Right ventricle myocardium superior (tissue), 1 donor: Measurements from ENCODE around the gene PTK7. TPM values are rescaled to one million over a fixed set of nuclear protein-coding genes. Genes with fewer than 3 reads are reported as not detected.
A peak's percentile ranks its signal among the peaks of the same experiment; 100 is the strongest.
"Not testable (repeated sequence)": the region's sequence is repeated elsewhere in the genome, so short reads cannot be mapped to it uniquely, and the experiment has no call there.

ENCODE experiments used
- ATAC-seq: fragments of 200-7000 bp; cut with Tn5 transposase; one replicate; pipeline ENCODE4 v1.9.1; 2020; ENCODE audit warnings: mild to moderate bottlenecking; ENCODE audit not compliant: poor library complexity
- DNase-seq: peaks from one replicate; pipeline ENCODE4 v3.0.0-alpha.2; 2020
- intact Hi-C: fragments of 100-400 bp; cut with DNase I; formaldehyde crosslinking; loops from one replicate; pipeline ENCODE4 v1.11.2; 2022
- total RNA-seq: library from RNA; stranded (reverse); fragmentation: NEBNext Ultra II Directional; extraction: Animal tissue kit (Norgen Biotek cat#: 25700); gene quantifications from one replicate; pipeline ENCODE4 v1.2.1, GENCODE V29; 2021
- donor health status: DM: no; HTN: yes; CAD: no; lungs with severe emphysema.

Gene PTK7
- total RNA-seq, 1 donor from 2014 or later, result 1.4 TPM

DNA sequence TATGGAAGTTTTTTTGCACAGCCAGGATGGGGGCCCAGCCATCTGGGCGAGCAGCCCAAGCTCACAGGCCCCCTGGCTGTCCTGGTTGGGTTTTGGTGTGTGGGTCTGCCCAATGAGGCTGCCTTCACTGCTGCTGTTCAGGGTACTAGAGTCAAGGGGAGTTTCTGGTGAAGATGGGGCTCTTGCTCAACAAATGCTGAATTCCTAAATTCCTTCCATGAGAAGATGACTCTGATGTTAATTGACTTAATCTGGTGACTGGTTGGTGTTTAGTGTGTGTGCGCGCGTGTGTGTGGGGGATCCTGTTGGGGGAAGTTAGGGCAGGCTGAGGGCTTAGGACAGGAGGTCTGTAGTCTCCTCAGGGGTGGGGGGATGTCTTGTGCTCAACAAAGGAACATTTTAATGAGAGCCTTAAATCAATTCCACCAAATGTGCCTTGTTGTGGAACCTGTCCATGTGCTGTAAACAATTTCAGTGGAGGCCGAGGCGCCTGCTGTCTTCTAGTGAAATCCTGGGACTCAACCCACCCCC, 1.9 kb downstream of the PTK7 start:
- ATAC-seq (no peak), DNase-seq (no peak)
- intact Hi-C loops, result no loop called here

DNA sequence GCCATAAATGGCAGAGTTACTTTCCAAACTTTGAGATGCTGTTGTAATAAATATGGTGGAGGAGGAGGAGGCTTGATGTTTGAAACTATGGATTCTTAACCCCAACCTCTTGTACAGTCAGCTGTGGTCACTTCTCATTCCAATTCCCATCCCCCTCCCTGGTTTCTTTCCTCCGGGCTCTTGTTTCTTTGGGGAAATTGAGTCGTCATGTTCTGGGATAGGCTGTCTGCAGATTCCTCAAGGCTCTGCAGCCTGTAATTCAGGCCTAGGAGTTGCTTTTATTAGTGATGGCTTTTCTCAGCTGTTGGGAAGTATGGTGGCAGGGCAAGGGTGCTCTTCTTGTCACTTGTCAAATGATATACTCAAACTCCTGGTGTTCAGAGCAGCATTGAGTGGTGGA, 2.6 kb downstream of the PTK7 start:
- ATAC-seq (no peak), DNase-seq (no peak)
- intact Hi-C loops, result no loop called here

DNA sequence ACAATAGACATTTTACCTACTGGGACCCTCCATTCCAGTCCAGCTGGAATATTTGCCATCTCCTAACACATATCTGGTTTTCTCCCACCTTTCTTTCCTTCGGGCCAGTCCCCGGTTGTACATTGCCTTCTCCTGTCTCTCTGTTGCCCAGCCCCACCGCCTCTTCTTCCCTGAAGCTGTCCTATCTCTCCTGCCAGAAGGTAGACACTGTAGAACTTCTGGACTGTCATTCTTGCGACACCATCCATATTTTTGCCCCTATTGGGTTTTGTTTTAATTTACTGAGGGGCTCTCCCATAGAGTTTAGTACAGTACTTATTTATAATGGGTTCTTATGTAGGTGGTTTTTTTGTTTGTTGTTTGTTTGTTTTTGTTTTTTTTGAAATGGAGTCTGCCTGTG, 4.9 kb downstream of the PTK7 start:
- DNase-seq, result no peak
- ATAC-seq, result no peak
- intact Hi-C loops, result no loop called here

DNA sequence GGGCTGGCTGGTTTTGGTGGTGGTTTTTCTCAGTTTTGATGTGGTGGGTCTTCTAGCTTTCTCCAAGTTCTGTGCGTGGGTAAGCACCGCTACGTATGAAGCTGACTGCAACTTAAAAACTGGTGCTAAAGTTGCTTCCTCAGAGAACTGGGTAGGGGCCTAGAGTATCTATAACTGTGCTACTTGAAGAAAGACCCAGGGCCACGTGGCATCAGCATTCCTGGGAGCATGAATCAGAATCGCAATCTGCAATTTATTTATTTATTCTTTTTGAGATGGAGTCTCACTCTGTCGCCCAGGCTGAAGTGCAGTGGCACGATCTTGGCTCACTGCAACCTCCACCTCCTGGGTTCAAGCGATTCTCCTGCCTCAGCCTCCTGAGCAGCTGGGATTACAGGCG, 5.8 kb downstream of the PTK7 start:
- DNase-seq, intact Hi-C loops, ATAC-seq: not testable (repeated sequence)

DNA sequence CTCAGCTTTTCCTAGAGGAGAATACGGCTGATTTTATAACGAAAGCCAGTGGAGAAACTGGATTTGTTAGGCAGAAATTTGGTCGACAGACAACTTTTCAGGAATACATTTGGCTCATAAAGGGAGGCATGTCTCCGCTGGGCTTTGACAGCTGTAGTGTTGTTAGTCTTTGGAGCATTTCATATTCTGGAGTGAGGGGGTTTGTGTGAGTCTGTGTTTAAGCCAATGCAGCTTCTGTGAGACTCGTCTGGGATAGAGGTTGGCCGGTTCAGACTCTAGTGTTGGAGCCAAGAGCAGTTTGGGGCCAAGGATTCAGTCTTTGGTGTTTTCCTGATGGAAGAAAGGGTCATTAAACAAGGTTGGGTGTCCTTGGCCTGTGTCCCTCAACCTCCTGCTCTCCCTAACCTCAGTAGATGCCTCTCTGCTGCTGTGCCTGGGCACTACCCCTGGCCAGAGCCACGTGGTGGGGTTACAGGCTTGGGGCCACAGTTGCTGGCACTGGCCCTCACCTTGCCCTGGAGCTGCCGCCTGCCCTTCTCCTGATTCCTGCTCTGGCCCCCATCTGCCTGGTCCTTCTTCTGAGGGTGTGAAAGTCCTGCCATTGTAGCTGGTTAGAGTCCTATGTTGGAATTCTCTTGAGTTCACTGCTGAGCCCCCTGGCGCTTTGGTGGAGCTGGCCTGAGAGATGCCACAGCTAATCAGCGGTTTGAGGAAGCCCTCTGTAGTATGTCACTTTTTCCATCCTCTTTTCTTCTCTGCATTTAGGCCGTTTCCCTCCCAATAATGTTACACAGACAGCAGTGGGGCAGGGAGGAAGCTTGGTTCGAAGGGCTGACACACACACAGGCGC, 6.9 kb downstream of the PTK7 start:
- ATAC-seq, result no peak
- intact Hi-C loops, result no loop called here
- no peak for DNase-seq

DNA sequence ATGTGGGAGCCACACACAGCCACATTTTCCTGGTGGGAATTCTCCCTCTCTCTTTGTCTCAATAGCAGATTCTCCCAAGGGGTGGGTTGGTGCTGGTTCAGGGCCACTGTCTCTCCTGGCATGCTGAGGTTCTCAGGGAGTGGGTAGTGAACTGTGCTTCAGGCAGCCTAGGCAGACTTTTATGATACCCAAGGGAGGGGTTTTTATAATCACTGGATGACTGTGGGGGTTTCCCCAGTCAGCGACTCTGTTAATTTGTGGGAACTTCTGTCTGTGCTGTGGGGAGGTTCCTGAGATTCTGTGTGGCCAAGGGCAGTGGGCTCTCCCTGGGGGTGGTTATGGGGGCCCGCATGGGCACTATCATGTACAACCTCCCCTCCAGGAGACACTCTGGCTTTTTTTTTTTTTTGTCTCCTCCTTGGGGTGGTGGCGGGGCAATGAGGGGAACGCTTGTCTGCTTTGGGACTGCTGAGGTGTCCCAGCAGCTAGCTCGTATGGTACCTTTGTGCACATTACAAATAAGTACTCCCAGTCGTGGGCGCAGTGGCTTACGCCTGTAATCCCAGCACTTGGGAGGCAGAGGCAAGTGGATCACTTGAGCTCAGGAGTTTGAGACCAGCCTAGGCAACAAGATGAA, 10.0 kb downstream of the PTK7 start:
- ATAC-seq, result no peak
- intact Hi-C loops, result no loop called here

DNA sequence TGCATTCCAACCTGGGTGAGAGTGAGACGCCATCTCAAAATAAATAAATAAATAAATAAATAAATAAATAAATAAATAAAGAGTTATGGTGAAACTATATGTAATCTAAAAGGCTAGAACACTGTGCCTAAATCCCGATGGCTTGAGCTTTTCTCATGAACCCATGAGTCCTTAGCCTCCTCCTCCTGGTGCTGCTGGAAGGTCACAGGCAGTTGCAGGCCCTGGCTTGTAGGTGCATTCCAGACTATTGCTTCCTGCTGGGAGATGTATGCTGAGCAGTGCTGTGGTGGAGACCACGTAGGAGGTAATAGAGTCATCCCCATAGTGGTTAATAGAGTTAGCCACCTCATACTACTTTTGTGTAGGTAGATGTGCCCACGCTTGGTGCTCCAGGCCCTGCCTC, 12.5 kb downstream of the PTK7 start:
- intact Hi-C loops, result no loop called here
- DNase-seq, result no peak
- ATAC-seq, result no peak

More for the DNA sequence above, 10.0 kb downstream of the PTK7 start:
- DNase-seq, result no peak

DNA sequence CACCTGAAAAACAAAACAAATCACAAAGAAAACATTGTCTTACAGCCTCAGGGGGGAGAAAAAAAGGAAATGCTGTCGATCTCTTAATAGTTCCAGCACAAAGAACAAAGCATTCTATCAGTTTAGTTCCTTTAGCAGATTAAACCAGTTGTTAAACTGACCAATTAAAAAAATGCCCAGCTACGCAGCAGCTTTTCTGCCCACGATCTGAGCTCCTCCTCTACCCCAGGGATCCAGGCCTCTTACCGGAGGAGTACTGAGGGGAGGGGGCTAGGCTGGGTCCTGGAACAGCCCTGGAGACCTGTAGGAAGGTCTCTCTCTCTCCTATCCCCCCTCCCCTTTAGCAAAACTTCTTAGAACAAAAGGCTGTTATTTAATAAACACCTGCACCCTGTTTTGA, 13.4 kb downstream of the PTK7 start:
- intact Hi-C loops, result no loop called here
- DNase-seq (no peak), ATAC-seq (no peak)

DNA sequence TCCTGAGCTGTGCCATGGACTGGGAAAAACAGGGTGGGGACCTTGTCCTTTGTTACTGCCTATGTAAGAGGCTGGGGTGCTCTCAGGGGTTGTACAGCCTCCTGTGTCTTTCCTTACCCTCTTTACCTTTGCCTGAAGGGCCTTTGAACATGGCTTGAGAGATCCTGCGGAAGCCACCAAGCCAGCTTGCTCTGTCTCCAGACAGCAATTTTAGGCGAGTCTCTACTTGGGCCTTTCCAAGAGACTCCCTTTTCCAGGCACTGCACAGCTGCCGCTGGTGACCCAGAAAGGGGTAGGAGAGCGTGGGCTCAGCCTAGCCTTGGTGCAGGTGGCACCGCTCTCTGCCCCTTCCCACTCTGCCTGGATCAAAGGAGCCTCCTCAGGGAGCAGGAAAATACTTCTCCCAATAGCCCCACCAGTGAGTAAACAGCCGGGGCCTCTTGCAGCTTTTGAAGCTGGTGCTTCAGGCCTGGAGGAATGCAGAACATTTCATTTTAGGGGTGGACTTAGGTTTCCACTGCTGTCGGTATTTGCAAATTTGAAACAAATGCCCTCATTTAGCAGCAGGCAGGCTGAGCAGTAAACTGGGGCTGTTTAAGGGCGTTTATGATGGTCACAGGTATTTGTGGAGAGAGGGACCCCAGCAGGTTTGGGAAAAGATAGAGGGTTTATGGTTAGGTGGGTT, 13.9 kb downstream of the PTK7 start:
- intact Hi-C loops, result no loop called here
- DNase-seq, result no peak
- ATAC-seq, result no peak

DNA sequence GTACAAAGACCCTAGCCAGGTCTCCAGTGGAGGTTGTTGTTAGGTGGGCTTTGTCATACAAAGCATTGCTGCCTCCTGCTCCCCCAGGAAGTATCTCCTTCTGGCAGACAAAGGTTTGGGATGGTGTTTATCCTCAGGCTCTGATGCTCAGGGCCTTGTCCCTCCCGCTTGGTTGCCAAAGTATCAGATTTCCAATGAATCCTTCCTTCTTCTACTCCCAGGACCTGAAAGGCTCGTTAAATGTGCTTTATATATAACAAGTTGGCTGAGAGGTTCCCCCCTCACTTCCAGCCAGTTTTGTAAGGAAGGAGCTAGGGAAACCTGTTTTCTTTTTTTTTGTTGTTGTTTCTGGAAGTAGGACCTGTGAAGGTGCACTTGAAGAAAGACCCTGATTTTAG, 14.4 kb downstream of the PTK7 start:
- ATAC-seq, result no peak
- intact Hi-C loops, result no loop called here
- no peak for DNase-seq

DNA sequence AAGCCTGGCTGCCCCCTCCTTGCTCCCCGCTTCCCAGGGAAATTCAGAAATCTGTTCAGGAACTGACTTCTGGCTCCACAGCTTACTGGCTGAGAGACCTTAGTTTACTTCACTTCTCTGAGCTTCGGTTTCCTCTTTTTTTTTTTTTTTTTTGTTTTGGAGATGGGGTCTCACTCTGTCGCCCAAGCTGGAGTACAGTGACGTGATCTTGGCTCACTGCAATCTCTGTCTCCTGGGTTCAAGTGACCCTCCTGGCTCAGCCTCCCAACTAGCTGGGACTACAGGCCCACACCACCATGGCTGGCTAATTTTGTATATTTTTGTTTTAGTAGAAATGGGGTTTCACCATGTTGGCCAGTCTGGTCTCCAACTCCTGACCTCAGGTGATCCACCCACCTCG, 14.9 kb downstream of the PTK7 start:
- DNase-seq, result no peak
- ATAC-seq, result no peak
- intact Hi-C loops, result no loop called here

DNA sequence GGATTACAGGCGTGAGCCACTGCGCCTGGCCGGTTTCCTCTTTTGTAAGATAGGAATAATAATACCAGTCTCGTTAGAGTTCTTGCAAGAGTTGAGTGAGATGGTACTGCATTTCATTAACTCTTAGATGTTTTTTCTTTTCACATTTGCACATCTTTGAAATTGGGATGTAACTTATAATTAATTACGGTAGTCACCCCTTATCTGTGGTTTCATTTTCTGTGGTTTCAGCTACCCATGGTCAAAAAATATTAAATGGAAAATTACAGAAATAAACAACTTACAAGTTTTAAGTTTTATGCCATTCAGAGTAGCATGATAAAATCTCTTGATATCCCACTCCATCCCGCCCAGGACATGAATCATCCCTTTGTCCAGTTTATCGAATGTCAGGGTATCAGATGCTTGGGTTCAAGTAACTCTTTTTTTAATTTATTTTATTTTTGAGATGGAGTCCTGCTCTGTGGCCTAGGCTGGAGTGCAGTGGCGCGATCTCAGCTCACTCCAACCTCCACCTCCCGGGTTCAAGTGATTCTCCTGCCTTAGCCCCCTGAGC, 15.4 kb downstream of the PTK7 start:
- ATAC-seq (no peak), DNase-seq (no peak)
- intact Hi-C loops, result no loop called here

DNA sequence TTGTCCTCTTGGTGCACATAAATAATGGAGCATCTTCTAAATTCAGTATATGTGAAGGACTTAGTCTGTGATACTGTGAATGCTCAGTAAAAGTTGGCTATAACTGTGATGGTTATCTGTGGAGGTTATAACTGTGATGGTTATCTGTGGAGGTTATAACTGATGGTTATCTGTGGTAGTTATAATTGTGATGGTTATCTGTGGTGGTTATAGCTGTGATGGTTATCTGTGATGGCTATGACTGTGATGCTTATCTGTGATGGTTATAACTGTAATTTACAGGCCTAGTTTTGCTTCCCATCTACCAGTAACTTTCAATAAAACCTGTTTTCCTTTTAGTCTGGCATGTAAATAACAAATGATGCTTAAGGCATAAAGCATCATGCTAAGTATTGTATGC, 16.5 kb downstream of the PTK7 start:
- intact Hi-C loops, result no loop called here
- no peak for DNase-seq
- no peak for ATAC-seq

DNA sequence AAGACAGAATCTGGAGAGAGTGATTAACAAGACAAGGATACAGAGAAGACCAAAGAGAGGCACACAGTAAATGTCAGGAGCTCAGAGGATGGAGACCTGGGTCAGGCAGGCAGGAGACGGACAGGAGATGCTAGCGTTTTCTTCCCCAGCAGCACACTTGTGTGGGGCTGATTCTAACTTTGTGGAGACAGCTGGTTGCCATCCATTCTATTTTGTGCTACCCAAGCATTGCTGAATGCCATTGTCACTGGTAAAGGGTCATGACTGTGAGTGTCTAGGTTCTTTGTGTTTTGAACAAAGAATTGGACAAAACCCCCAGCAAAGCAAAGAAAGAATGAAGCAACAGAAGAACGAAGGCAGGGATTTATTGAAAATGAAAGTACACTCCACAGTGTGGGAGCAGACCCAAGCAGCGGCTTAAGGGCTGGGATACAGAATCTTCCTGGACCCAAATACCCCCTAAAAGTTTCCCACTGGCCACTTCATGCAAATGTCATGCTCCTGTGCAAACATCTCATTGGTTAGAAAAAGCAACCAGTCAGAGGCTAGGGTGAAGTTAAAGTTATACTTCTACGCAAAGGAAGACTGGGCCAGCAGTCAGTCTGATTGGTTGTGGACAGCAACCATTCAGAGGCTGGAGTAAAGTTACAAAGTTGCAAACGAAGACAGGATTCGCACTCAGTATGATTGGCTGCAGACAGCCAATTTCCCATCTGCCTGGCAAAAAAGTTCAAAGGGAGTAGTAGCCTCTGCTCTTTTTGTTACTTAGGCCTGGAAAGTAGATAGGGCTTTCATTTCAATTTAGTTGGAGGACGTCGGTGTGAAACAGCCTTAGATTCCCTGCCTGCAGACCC, 17.5 kb downstream of the PTK7 start:
- intact Hi-C loops, result no loop called here
- ATAC-seq, result peak; percentile 75
- no peak for DNase-seq

DNA sequence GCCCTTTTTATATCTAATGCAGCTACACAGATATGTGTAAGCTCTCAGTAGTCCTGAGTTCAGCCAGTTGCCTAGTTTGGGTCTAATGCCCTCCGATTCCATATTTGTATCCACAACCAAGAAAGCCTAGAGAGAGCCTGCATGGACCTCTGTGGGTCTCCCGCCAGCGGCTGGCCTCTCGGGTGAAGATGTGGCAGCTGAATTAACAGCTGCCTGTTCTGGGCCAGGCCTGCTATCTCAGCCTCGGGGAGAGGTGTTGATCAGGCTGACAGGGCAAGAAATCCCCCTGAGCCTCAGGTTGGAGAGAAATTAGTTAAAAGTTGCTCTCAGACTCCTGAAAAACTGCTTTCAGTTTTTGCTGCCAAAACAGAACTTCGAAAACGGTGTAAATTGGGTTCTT, 19.8 kb downstream of the PTK7 start:
- ATAC-seq, result no peak
- intact Hi-C loops, result no loop called here
- DNase-seq, result no peak

DNA sequence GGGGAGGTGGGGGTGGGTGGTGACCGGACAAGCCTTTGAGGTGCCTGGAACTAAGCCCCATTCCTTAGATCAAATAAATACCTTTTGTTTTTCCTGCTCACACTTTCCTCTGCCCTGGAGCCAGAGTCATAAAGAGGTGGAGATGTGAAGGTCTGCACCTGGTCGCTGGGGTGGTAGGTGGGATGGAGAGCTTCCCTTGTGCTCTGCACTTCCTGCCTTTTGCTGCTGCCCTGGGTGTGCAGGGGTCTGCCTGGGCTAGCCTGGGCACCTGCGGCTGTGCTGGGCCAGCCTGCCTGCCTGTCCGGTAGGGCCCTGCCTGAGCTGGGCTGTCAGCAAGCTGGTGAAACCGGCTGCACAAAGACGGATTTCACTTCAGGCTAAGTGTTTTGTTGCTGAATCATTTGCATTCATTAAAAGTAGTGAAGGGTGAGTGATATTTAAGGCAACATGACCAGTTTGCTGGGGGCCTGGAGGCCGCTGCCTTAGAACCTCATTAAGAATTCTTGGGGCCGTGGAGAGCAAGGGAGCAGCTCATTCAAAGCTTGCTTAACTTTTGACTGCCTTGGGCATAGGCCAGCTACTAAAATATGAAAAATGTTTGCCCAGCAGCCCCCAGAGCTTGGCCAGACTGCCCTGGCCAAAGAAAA, 20.5 kb downstream of the PTK7 start:
- ATAC-seq, result peak; percentile 41
- intact Hi-C loops, result no loop called here
- DNase-seq, result no peak

DNA sequence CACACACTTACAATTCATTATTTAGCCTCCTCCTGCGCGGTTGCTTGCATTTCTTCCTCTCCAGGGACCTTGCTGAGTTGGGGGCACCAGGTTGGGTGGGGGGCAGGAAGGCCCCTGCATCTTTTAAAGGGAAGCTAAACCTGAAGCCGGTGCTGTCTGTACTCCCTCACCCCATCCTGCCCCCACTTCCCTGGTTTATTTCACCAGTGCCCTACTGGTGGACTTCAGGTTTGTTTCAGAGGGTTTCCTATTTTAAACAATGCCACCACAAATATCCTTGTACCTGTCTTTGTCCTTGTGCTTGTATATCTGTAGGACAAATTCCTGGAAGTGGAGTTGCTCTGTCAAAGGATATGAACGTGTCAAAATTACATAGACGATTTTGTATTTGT, 21.0 kb downstream of the PTK7 start:
- ATAC-seq, result no peak
- intact Hi-C loops, result no loop called here
- no peak for DNase-seq

DNA sequence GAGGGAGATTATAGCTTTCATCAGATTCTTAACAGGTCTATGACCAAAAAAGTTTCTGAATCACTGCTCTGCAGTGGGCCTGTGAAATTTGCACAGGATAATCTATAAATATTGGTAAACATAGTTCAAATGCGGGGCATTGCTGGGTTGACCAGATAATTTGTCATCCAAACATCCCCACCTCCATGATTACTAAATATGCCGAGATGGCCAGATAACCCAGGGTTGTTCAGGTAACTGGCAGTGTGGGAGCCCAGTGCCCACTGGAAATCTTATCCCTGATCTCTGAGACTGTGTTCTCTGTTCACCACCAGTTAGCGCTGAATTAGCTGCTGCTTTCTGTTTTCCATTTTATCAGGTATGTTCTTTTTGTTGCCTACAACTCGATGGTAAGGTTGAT, 21.4 kb downstream of the PTK7 start:
- DNase-seq, result no peak
- intact Hi-C loops, result no loop called here
- no peak for ATAC-seq
